WTC11 (cell line): ENCODE measurements around the gene RASGRP3. TPM values are rescaled to one million over a fixed set of nuclear protein-coding genes. Genes with fewer than 3 reads are reported as not detected.

Experiments
- ATAC-seq: fragments of 200-7000 bp; cut with Tn5 transposase; 2 replicates; pipeline ENCODE4 v1.10.0; 2021; ENCODE audit warnings: mild to moderate bottlenecking, moderate library complexity
- CTCF ChIA-PET: fragments of 300-600 bp; sonication (Branson Sonifier 250); formaldehyde crosslinking; loops from one replicate; lab custom pipeline; 2021; ENCODE audit warnings: antibody characterized with exemption; lab: Charles Lee
- POLR2A ChIA-PET: fragments of 350-600 bp; sonication (Branson Sonifier 250); formaldehyde crosslinking; loops from one replicate; lab custom pipeline; 2021; ENCODE audit warnings: antibody characterized with exemption; lab: Charles Lee
- DNase-seq: peaks from one replicate; pipeline ENCODE4 v3.0.0; 2021; ENCODE audit warnings: low spot score
- H3K27ac Mint-ChIP-seq: 2 replicates; pipeline ENCODE4 v1.8.0; 2021; ENCODE audit warnings: mixed read lengths
- H3K27me3 Mint-ChIP-seq: 2 replicates; pipeline ENCODE4 v1.8.0; 2021; ENCODE audit warnings: low read depth, mild to moderate bottlenecking, moderate library complexity, mixed read lengths
- H3K36me3 Mint-ChIP-seq: 2 replicates; pipeline ENCODE4 v1.8.0; 2021; ENCODE audit warnings: mixed read lengths
- H3K4me1 Mint-ChIP-seq: 2 replicates; pipeline ENCODE4 v1.8.0; 2022; ENCODE audit warnings: mixed read lengths
- H3K4me3 Mint-ChIP-seq: 2 replicates; pipeline ENCODE4 v1.8.0; 2021; ENCODE audit warnings: mild to moderate bottlenecking, moderate library complexity, mixed read lengths
- H3K9me3 Mint-ChIP-seq: 2 replicates; pipeline ENCODE4 v1.8.0; 2021; ENCODE audit warnings: mixed read lengths
- ELF4 ChIP-seq: sonication (generic); formaldehyde crosslinking; IDR thresholded peaks from 2 replicates; pipeline ENCODE4 v1.8.1; 2022; ENCODE audit warnings: low read depth, mild to moderate bottlenecking, moderate library complexity, missing genetic modification reagents
- EMX1 ChIP-seq: fragments of 250-450 bp; sonication (Bioruptor Pico); IDR thresholded peaks from 2 replicates; pipeline ENCODE4 v1.8.0; 2021; ENCODE audit warnings: mild to moderate bottlenecking
- FOXJ3 ChIP-seq: sonication (generic); formaldehyde crosslinking; IDR thresholded peaks from 2 replicates; pipeline ENCODE4 v1.9.0; 2021; ENCODE audit warnings: missing genetic modification reagents, mild to moderate bottlenecking, borderline replicate concordance
- FOXK1 ChIP-seq: sonication (generic); formaldehyde crosslinking; IDR thresholded peaks from 2 replicates; pipeline ENCODE4 v1.8.0; 2022; ENCODE audit warnings: mild to moderate bottlenecking, moderate library complexity, missing genetic modification reagents
- IRF2 ChIP-seq: sonication (generic); formaldehyde crosslinking; IDR thresholded peaks from 2 replicates; pipeline ENCODE4 v1.8.0; 2022; ENCODE audit warnings: low read depth, missing genetic modification reagents, borderline replicate concordance
- NFATC4 ChIP-seq: fragments of 250-450 bp; sonication (Bioruptor Pico); IDR thresholded peaks from 2 replicates; pipeline ENCODE4 v1.9.0; 2021; ENCODE audit warnings: mild to moderate bottlenecking
- NFYB ChIP-seq: sonication (generic); formaldehyde crosslinking; conservative IDR thresholded peaks from 2 replicates; pipeline ENCODE4 v1.8.0; 2022; ENCODE audit warnings: low read depth, missing genetic modification reagents
- OVOL2 ChIP-seq: fragments of 250-450 bp; sonication (Bioruptor Pico); IDR thresholded peaks from 2 replicates; pipeline ENCODE4 v1.9.0; 2021; ENCODE audit warnings: mild to moderate bottlenecking, borderline replicate concordance
- SOX15 ChIP-seq: fragments of 250-450 bp; sonication (Bioruptor Pico); IDR thresholded peaks from 2 replicates; pipeline ENCODE4 v1.9.0; 2021; ENCODE audit warnings: mild to moderate bottlenecking
- TEAD4 ChIP-seq: sonication (generic); formaldehyde crosslinking; IDR thresholded peaks from 2 replicates; pipeline ENCODE4 v1.8.0; 2022; ENCODE audit warnings: mild to moderate bottlenecking, missing genetic modification reagents
- ZNF138 ChIP-seq: sonication (generic); formaldehyde crosslinking; conservative IDR thresholded peaks from 2 replicates; pipeline ENCODE4 v1.8.1; 2022; ENCODE audit warnings: mild to moderate bottlenecking, moderate library complexity, missing genetic modification reagents
- ZNF263 ChIP-seq: sonication (generic); formaldehyde crosslinking; IDR thresholded peaks from 2 replicates; pipeline ENCODE4 v1.8.1; 2022; ENCODE audit warnings: low read depth, mild to moderate bottlenecking, moderate library complexity, missing genetic modification reagents
- ZNF423 ChIP-seq: fragments of 250-450 bp; sonication (Bioruptor Pico); IDR thresholded peaks from 2 replicates; pipeline ENCODE4 v2.1.2; 2022; ENCODE audit warnings: mild to moderate bottlenecking, moderate library complexity
- total RNA-seq: library from RNA; stranded (reverse); gene quantifications from 3 replicates; pipeline ENCODE4 v1.2.3, GENCODE V29; 2021
- TF ChIP-seq, protein P1 (sequence below): sonication (generic); formaldehyde crosslinking; IDR thresholded peaks from 2 replicates; pipeline ENCODE4 v1.8.1; 2023; ENCODE audit warnings: mild to moderate bottlenecking, missing genetic modification reagents, moderate library complexity
- TF ChIP-seq, protein P2 (sequence below): sonication (generic); formaldehyde crosslinking; IDR thresholded peaks from 2 replicates; pipeline ENCODE4 v1.8.1; 2023; ENCODE audit warnings: mild to moderate bottlenecking, missing genetic modification reagents
- TF ChIP-seq, protein P3 (sequence below): sonication (generic); formaldehyde crosslinking; IDR thresholded peaks from 2 replicates; pipeline ENCODE4 v1.8.1; 2023; ENCODE audit warnings: mild to moderate bottlenecking, missing genetic modification reagents
- TF ChIP-seq, protein P4 (sequence below): sonication (generic); formaldehyde crosslinking; IDR thresholded peaks from 2 replicates; pipeline ENCODE4 v1.8.1; 2023; ENCODE audit warnings: mild to moderate bottlenecking, moderate library complexity, missing genetic modification reagents
- TF ChIP-seq, protein P5 (sequence below): sonication (generic); formaldehyde crosslinking; IDR thresholded peaks from 2 replicates; pipeline ENCODE4 v1.8.1; 2023; ENCODE audit warnings: mild to moderate bottlenecking, missing genetic modification reagents, borderline replicate concordance

The RASGRP3 gene
- total RNA-seq, 1 experiment from 2014 or later: 0.11 TPM

DNA sequence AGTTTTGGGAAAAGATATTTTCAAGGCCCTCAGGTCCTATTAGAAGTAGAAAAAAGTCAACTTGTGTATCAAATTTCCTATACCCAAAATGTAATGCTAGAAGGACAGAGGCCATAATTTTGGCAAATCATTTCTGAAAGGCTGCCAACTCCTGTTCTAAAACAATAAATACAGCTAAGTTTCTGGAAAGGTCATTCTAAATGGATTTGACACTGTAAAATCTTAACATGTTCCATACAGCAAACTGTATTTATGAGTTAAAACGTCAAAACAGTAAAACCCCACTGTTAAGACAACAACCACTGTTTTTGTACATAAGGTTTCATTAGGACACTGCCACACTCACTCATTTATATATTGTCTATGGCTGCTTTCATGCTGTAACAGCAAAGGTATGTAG lies 113.0 kb downstream of the RASGRP3 start (continued):
- TF ChIP-seq, protein P1, sequence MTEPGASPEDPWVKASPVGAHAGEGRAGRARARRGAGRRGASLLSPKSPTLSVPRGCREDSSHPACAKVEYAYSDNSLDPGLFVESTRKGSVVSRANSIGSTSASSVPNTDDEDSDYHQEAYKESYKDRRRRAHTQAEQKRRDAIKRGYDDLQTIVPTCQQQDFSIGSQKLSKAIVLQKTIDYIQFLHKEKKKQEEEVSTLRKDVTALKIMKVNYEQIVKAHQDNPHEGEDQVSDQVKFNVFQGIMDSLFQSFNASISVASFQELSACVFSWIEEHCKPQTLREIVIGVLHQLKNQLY (CRISPR knock-in tag): no peak
- TF ChIP-seq, all 79 proteins: peak for 0

DNA sequence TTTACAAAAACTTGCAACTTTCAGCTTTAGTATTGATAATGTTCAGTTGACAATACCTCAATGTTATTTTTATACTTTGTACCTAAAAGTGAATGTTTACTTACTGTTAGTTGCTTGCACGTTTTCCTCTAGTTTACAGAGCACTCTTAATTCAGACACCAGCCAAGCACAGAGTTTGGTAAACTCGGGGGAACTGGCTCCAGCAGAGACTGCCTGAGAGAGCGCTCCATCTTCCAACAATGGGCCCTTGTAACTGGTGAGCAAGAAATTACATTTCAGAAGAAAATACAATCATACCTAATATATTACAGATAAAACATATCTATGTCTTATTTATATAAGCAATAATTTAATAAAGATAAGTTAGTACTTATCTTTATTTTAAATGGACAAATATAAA lies 118.9 kb downstream of the RASGRP3 start:
- CTCF ChIA-PET: interaction anchor here (1.0 kb wide), 1 partner anchor 12 kb away, joined by 4 read pairs; no protein-coding TSS in a partner anchor
- no peak for DNase-seq

DNA sequence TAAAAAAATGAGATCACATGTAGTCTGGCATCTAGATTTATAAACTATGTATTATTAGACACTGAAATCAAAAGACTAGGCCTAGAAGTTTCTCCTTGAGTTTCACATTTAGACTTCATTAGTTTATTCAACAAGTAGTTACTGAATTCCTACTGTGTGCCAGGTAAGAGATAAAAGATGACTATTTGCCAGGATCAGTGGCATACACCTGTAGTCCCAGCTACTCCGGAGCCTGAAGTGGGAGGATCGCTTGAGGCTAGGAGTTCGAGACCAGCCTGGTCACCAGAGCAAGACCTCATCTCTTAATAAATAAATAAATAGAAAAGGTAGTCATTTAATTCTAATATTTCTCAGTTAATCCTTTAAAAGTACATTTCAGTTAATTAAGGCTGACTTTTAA lies 120.6 kb downstream of the RASGRP3 start:
- Mint-ChIP-seq H3K4me3 (peak overlapping the region; percentile 27; the same call in 1 of the 2 replicates), H3K9me3 (no peaks in the 10 kb centered on the region), H3K27me3 (no peaks in the 10 kb centered on the region), H3K36me3 (peaks cover 30% of the 10 kb centered on the region), H3K27ac (no peak overlapping the region), H3K4me1 (peaks cover 32% of the 10 kb centered on the region)
- ATAC-seq (no peak), DNase-seq (no peak)
- CTCF ChIA-PET: no interaction called here
- POLR2A ChIA-PET: interaction anchor here (0.7 kb wide), 1 partner anchor 1184 kb away, joined by 3 read pairs; no protein-coding TSS in a partner anchor
- TF ChIP-seq EMX1: no peak
- no peak for TF ChIP-seq TEAD4 (CRISPR knock-in tag)
- no peak for TF ChIP-seq ZNF263 (CRISPR knock-in tag)
- no peak for TF ChIP-seq ELF4 (CRISPR knock-in tag)
- TF ChIP-seq IRF2: no peak
- TF ChIP-seq, protein P1 (CRISPR knock-in tag): no peak
- TF ChIP-seq, protein P2, sequence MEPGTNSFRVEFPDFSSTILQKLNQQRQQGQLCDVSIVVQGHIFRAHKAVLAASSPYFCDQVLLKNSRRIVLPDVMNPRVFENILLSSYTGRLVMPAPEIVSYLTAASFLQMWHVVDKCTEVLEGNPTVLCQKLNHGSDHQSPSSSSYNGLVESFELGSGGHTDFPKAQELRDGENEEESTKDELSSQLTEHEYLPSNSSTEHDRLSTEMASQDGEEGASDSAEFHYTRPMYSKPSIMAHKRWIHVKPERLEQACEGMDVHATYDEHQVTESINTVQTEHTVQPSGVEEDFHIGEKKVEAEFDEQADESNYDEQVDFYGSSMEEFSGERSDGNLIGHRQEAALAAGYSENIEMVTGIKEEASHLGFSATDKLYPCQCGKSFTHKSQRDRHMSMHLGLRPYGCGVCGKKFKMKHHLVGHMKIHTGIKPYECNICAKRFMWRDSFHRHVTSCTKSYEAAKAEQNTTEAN (CRISPR knock-in tag): no peak
- no peak for TF ChIP-seq ZNF423 (CRISPR knock-in tag)
- TF ChIP-seq ZNF138 (CRISPR knock-in tag): no peak
- no peak for TF ChIP-seq FOXK1 (CRISPR knock-in tag)
- TF ChIP-seq FOXJ3 (CRISPR knock-in tag): no peak
- no peak for TF ChIP-seq SOX15 (CRISPR knock-in tag)
- TF ChIP-seq, protein P3, sequence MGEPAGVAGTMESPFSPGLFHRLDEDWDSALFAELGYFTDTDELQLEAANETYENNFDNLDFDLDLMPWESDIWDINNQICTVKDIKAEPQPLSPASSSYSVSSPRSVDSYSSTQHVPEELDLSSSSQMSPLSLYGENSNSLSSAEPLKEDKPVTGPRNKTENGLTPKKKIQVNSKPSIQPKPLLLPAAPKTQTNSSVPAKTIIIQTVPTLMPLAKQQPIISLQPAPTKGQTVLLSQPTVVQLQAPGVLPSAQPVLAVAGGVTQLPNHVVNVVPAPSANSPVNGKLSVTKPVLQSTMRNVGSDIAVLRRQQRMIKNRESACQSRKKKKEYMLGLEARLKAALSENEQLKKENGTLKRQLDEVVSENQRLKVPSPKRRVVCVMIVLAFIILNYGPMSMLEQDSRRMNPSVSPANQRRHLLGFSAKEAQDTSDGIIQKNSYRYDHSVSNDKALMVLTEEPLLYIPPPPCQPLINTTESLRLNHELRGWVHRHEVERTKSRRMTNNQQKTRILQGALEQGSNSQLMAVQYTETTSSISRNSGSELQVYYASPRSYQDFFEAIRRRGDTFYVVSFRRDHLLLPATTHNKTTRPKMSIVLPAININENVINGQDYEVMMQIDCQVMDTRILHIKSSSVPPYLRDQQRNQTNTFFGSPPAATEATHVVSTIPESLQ: no peak
- TF ChIP-seq NFATC4 (CRISPR knock-in tag): no peak
- TF ChIP-seq NFYB (CRISPR knock-in tag): no peak

More for the DNA sequence above, 118.9 kb downstream of the RASGRP3 start:
- H3K36me3 Mint-ChIP-seq: peaks cover 43% of the 10 kb centered on the region
- H3K27ac Mint-ChIP-seq: no peak overlapping the region; the same call in 1 of the 2 replicates
- TF ChIP-seq, protein P4, sequence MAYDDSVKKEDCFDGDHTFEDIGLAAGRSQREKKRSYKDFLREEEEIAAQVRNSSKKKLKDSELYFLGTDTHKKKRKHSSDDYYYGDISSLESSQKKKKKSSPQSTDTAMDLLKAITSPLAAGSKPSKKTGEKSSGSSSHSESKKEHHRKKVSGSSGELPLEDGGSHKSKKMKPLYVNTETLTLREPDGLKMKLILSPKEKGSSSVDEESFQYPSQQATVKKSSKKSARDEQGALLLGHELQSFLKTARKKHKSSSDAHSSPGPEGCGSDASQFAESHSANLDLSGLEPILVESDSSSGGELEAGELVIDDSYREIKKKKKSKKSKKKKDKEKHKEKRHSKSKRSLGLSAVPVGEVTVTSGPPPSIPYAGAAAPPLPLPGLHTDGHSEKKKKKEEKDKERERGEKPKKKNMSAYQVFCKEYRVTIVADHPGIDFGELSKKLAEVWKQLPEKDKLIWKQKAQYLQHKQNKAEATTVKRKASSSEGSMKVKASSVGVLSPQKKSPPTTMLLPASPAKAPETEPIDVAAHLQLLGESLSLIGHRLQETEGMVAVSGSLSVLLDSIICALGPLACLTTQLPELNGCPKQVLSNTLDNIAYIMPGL (CRISPR knock-in tag): no peak
- TF ChIP-seq, protein P5, sequence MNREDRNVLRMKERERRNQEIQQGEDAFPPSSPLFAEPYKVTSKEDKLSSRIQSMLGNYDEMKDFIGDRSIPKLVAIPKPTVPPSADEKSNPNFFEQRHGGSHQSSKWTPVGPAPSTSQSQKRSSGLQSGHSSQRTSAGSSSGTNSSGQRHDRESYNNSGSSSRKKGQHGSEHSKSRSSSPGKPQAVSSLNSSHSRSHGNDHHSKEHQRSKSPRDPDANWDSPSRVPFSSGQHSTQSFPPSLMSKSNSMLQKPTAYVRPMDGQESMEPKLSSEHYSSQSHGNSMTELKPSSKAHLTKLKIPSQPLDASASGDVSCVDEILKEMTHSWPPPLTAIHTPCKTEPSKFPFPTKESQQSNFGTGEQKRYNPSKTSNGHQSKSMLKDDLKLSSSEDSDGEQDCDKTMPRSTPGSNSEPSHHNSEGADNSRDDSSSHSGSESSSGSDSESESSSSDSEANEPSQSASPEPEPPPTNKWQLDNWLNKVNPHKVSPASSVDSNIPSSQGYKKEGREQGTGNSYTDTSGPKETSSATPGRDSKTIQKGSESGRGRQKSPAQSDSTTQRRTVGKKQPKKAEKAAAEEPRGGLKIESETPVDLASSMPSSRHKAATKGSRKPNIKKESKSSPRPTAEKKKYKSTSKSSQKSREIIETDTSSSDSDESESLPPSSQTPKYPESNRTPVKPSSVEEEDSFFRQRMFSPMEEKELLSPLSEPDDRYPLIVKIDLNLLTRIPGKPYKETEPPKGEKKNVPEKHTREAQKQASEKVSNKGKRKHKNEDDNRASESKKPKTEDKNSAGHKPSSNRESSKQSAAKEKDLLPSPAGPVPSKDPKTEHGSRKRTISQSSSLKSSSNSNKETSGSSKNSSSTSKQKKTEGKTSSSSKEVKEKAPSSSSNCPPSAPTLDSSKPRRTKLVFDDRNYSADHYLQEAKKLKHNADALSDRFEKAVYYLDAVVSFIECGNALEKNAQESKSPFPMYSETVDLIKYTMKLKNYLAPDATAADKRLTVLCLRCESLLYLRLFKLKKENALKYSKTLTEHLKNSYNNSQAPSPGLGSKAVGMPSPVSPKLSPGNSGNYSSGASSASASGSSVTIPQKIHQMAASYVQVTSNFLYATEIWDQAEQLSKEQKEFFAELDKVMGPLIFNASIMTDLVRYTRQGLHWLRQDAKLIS (CRISPR knock-in tag): no peak
- TF ChIP-seq OVOL2 (CRISPR knock-in tag): no peak
- TF ChIP-seq, all 79 proteins: peak for 0
- ATAC-seq: no peak
- no peaks in the 10 kb centered on the region for H3K9me3 Mint-ChIP-seq
- peaks cover 24% of the 10 kb centered on the region for H3K4me1 Mint-ChIP-seq
- H3K4me3 Mint-ChIP-seq: no peak overlapping the region
- no peaks in the 10 kb centered on the region for H3K27me3 Mint-ChIP-seq
- POLR2A ChIA-PET: no interaction called here
